HG02588 (cell line): ENCODE measurements around the gene PAIP2B.
A peak's percentile ranks its signal among the peaks of the same experiment; 100 is the strongest.
"Not testable (repeated sequence)": the region's sequence is repeated elsewhere in the genome, so short reads cannot be mapped to it uniquely, and the experiment has no call there.

Source experiments
- ATAC-seq: cut with Tn5 transposase; IDR thresholded peaks from one replicate; pipeline ENCODE4 v1.9.1; 2021; ENCODE audit warnings: mild to moderate bottlenecking, moderate library complexity; ENCODE audit not compliant: unreplicated experiment

PAIP2B gene

DNA sequence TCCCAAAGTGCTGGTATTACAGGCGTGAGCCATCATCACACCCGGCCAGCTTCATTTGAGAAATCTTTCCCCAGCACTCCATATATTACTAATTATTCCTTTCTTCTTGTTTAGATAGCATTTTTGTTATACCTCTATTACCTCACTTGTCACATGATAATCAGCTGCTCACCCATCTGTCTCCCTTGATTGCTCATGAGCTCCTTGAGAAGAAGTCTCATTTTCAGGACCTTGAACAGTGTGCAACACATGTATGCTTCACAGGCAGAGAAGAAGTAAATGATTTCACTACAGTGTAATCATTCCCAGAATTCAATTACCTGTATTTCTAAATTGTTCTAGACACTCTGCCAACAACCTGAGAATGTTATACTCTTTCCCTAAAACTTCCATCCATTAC lies 6.2 kb downstream of the PAIP2B start:
- no peak for ATAC-seq

DNA sequence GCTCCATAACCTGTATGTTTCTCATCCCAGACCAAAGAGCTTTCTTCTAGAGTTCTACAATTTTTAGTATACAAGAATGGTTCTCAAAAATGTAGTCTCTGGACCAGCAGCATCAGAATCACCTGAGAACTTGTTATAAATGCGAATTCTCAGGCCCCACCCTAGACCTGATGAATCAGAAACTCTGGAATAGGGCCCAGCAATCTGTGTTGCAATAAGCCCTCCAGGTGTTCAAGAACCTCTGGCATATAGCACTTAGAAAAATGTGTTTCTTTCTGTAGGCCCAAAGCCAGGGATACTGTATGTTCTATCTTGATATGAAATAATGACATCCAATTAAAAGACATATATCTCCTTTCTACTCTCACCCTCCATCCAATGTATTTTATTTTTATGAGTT lies 10.4 kb downstream of the PAIP2B start:
- ATAC-seq: no peak

DNA sequence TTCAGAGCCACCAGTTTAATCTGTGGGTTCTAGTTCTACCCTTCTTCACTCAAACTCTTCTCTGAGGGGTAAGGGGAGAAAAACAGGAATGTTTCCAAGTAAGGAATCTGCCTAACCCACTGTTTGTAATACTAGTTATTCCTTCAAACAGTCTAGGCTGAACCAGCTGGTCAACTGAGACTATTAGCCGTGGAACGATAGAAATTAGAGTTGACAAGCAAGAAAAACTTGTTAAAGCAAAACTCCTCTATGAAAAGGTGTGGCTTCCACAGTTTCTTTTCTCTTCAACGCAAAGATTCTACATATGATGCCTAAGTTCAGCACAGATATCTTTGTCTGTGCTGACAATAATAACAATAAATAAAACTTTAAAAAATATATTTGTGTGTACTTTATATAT lies 11.5 kb downstream of the PAIP2B start:
- no peak for ATAC-seq

DNA sequence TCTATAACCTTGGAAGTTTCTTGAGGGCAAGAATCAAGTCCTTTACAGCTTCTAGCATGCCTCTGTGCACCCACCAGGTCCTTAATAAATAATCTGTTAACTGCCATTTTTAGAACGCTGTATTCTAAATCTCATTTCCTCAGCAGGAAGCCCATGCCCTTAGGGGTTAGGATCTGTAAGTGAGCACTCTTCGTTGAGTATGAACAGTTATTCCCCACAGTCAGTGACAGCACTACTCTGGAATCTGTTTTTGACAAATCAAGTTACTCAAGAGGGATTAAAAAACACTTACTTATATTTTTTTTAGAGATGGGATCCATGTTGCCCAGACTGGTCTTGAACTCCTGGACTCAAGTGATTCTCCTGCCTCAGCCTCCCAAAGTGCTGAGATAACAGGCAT lies 14.6 kb downstream of the PAIP2B start:
- ATAC-seq: no peak

DNA sequence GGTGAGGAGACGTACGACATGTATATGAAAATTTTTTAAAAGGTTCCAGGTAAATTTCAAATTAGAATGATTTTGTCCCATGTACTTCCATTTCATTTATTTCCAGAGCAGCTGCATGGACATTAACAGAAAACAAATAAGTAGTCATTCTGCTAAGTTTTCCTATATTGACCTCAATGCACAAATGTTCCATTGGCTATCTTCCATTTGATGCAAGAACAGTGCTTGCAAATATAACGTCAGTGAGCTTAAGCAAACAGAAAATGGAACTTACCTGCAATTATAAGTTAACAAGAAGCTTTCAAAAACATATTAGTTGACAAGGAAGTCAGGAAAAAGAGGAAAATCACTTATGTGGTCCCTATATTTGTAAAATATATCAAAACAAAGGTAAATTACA lies 16.6 kb downstream of the PAIP2B start:
- ATAC-seq: no peak

DNA sequence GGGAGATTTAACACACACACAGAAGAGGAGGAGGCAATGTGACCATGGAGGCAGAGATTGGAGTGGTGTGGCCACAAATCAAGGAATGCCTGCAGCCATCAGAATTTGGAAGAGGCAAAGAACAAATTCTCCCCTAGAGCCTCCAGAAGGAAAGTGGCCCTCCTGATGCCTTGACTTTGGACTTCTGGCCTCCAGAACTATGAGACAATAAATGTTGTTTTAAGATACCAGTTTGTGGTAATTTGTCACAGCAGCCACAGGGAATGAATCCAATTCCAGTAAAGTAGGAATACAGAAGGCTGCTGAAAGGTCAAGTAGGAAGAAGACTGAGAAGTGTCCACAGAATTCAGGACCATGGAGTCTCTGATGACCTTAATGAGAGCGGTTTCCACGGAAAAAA lies 18.1 kb downstream of the PAIP2B start:
- no peak for ATAC-seq

DNA sequence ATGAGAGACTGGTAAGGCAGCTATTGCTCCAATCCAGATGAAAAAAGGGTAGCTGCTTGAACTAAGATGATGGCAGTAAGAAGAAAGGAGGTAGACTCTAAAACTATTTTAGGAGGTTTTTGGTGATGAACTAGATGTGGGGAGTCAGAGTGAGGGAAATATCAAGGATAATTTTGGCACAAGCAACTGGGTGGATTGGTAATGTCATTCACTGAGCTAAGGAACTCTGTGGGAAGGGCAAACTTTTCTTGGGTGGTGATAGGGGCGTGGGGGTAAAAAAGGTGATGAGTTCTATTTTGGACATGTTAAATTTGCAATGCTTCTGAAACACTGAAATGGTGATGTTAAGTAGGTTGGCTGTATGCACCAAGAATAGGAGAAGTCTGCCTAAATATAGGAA lies 19.3 kb downstream of the PAIP2B start:
- ATAC-seq: no peak

DNA sequence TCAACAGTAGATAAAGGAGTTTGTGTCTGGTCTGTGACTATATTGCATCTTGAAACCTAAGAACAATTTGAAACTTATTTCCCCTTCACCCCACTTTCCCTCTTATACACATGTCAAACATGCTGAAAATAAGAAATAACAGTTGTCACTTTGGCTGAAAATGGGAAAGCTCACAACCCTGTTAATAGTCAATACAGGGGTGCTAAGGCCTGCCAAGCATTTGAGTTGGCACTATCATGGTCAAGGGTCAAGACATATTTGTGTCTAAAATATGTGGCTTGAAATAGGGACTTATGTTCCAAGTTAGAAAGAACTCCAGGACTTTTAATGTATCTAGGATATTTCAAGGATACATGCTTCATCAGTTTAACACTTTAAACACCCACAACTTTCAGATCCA lies 20.6 kb downstream of the PAIP2B start:
- ATAC-seq: no peak

DNA sequence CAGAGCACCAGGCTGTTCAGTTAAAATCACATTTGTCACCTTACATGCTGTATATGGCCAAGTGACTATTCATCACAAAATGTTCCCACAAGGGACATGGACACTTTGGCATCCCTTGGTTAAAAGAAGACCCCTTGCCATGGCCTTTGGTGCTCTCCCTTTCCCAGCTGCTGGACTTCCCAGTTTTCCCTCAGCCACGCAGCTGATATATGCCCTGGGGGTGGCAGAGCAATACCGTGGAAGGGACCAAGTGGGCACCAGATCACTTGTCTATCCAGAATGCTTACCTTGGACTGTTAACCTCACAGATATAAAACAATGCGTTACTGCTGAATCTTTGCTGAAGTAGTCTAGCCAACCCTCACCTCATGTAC lies 35.3 kb downstream of the PAIP2B start:
- ATAC-seq: no peak

DNA sequence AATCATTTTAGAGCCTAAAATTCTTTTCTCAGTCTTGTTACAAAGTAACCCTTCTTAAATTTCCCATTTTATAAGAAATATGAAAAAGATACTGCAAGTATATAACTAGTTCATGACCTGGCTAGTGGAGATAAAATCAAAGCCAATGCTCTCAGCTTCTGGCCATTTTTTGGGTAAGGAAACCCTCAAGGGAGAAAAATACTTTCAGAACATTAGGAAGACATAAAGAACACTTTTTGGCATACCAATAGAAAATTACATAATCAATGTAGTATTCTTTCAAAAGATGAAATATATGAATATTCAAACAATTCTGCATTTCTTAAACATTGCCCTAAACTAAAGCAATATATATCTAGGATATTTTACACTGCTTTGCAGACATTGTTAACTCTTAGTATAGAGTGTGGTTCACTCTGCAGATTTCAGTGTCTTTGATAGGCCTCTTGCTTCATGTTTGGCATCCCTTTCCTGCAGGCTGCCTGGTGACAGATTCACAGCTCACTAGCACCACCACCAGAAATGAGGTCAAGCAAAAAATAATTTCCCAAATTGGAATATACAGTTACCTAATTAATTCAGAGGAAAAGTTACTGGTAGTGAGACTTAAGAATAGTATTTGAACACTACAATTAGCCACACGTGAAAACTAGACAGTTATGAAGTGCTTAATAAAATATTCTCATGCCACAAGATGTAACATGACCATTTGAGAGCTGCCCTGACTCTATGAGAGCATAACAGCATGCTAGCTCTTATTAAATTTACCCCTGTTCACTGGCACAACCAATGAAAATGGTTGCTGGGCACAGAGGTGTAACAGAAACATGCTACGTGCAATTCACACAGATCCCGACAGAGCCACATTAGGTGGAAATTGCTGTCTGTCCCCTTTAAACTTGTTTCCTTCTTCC lies 36.0 kb downstream of the PAIP2B start:
- ATAC-seq: no peak

DNA sequence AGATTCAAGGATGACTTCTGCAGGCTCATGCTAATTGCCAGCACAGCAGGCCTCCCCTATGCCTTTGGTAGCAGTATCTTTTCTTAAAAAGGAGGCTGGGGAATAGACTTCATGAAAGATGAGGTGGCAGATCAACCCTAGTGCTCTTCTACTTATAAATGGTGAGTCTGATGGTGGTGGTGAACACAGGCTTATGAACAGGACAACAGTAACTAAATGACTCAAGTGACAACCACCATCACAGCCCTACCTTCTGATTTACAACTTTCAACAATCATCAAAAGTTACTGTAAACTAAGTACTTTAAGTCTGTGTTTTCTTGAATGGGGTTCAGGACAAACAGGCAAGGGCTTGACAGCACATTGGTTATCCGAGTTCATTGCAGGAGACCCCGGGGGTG lies 39.3 kb downstream of the PAIP2B start:
- no peak for ATAC-seq

DNA sequence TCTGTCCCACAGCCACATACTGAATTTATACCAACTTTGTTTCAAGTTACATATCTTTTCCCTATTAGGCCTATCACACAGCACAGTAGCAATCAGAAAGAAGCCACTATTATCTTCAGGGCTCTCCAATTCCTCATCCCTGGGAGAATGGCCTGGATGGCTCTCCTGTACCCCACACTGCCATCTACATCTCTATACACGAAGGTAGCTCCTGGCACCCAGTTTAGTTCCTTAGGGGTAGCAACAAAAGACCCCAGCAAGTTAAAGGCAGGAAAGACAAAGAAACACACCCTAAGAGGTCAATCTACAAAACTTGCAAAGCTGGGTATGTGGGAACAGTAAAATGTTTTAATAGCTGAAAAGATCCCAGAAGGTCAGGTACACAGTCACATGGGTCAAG lies 39.9 kb downstream of the PAIP2B start:
- no peak for ATAC-seq

DNA sequence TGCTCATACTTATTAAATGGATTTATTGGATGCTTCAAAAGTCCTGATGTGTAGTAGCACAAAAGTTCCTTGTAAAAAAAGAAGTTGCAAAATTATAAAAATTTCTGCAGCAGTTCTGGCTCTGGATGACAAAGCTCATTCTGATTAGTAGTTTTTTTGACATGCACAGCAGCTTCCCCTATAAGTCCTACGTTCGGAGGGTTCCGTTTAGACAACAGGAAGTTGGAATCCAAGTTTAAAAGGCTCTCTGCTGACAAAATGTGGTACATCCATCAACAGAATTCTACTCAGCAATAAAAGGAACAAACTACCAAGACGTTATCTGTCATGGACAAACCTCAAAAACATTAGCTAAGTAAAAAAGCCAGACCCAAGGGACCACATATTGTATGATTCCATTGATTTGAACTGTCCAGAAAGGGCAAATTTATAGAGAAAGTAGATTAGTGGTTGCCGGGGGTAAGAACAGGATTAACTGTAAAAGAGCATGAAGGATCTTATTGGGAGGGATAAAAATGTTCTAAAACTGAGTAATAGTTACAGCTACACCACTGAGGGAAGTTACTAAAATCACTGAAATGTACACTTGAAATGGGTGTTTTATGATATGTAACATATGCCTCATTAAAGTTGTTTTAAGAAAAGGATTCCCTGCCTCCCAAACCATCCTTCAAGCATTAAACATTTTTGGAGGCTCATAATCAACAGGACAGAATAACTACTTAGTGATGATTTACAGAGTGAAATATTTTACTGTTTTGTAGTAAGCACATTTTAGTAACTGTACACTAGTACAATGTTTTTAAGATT lies 43.4 kb downstream of the PAIP2B start:
- not testable (repeated sequence) for ATAC-seq

DNA sequence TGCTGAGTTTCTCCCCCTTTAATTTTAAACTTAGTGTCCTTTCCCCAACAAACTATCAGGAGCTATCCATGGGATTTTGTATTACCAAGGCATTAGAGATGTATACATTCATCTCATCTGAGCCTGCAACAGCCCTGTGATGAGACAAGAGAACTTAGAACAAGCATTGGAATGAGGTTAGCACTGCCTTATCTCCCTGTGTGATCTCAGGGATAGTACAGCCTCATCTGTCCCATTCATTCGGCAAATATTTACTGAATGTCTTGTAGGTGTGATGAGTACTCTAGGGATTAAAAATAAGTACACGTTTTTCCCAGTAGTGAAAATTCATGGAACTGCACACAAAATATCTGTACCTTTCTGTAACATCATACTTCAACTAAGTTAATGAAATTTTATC lies 45.6 kb downstream of the PAIP2B start:
- no peak for ATAC-seq

DNA sequence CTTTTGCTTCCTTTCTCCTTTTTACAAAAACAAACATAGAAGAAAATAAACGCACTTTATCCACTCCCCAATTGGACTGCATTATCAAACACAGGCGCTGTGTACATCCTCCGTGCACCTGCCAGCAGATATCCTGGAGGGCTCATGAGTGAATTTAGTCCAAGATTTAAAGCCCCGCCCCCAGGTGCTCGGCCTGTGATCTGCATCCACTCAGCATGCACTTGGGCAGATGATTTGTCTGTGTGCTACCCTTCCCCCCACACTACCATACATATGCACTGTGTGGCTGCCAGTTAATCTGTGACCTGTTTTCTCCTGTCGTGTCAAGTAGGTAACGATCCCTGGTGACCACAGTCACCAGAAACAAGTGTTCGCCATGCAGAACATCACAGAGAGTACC lies 48.1 kb downstream of the PAIP2B start:
- ATAC-seq: not testable (repeated sequence)

DNA sequence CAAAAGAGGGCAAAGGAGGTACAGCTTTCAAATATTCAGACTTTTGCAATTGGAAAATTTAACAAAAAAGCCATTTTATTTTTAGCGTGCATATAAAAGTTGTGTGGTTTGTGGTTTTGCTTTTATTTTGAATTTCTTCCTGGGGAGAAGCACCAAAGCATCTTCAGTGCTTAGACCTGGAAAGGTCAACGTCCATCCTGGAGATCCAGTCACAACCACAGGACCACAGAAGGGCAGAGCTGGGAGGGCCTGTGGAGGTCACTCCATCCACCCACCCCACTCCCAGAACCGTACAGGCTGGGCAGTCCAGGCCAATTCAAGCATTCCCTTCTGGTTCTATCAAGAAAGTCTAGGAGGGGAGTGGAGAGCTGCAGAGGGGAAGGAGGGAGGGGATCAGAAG lies 52.7 kb downstream of the PAIP2B start:
- ATAC-seq: no peak

DNA sequence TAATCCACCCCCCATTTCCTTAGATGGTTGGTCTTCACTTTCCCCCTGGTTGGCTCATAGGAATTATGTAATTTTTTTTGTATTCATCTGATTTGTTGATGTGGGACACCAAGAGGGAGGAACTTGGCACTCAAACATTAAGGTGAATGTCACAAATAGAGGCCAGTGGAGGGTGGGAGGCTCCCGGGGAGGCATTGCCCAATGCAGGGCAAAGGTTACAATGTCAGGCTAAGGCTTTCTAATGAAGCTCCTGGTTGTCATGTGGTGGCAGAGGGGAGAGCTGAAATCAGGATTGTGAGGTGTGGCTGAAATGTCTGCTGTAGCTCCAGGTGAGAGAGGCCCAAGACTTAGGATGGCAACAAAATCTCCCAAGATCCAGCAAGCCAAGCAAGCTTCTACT lies 53.8 kb downstream of the PAIP2B start:
- ATAC-seq: no peak

DNA sequence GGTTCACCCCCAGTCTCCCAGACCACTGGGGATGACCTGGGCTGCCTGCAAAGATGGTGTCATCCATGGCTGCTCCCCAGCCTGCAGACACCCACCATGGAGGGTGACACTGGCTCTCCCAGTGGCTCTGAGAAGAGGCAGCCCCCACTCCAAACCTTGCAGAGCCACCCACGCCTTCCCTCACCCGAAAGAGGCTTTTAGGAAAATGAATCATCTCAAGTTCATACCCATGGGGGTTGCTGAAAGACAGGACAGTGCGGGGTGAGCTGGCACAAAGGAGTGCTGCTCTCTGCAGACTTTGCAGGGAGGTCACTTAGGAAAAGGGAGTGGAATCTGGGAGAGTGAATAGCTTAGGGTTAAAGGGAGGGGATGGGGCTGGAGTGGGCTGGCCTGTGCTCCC lies 60.1 kb downstream of the PAIP2B start:
- ATAC-seq: no peak

DNA sequence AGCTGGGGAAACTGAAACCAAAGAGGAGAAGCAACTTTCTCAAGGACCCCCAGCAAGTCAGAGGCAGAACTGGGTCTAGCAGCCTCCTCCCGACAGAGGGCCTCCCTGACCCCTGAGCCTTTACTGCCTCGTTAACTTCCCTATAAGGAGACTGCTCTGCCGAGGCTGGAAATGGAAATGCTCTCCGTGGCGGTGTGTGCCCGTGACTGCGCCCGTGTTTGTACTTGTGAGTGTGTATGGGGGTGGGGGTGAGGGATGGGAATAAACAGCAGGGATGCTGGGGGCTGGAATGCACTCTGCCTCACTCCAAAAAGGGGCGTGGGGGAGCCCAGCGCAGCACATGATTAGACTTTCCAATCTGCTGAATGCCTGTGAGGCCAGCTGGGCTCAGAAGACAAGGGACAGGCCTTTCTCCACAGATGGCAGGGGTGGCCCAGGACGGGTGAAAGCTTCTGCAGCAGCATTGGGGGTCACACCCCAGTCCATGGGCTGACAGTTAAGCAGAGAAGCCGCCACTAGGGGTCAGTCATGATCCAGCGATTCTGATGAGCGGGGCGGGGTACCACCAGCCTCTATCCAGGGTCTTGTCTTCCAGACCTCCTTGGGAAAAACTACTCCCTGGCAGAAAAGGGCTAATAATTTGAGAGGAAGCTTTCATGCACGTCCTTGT lies 69.6 kb downstream of the PAIP2B start:
- no peak for ATAC-seq

DNA sequence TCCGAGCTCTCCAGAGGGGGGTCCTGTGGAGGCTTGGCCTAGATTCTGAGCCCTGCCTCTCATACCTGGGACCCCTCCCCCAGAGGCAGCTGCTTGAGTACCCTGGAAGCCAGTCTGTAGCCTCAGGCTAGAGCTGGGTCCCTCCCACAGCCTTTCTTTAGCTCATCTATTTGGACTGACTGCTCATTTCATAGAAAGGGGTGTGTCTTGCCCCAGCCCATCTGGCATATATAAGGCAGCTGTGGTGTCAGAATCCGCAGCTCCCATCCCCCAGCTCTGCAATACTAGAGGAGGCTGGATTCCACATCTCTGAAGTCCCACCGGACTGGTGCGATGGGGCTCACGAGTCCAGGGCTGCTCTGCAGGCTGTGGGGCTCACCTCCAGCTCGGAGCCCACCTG lies 70.3 kb downstream of the PAIP2B start:
- ATAC-seq: no peak

DNA sequence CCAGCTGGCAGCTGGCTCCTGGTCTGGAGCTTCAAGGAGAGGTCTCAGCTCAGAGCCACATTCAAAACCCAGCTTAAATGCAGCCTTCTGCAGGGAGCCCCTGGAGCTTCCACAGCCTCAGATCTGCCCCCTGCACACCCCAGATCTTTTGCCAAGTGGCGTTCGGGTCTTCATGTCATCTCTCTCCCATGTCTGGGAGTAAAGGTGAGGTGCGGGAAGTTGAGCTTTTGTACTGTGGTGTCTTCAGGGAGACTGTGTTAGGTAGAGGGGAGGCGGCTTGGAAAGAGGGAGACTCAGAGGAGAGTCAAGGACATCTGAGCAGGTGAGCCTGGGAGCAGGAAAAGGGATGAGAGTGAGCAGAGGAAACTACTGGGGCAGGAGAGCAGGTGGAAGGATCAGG lies 71.1 kb downstream of the PAIP2B start:
- ATAC-seq: no peak

DNA sequence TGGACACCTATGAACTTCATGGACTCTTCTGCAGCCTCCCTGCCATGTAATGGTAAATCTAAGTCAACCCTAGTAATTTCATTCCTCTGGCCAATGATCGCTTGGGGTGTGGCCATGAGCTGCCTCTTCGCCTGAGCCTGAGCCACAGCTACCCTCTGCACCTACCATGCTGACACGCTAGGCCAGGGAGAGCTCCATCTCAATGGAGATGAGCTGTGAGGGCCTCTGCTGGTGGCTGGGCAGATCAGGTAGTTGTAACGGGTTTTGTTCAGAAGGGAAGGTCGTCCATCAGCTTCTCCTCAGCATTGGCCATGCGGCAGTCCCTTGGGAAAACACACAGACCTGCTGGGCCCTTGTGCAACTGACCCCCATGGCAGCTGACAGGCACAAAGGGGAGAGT lies 72.1 kb downstream of the PAIP2B start:
- ATAC-seq: peak; percentile 73
